Right lobe of liver (tissue), 6 donors: ENCODE measurements around the gene BCO2. TPM values are rescaled to one million over a fixed set of nuclear protein-coding genes. Genes with fewer than 3 reads are reported as not detected.
A peak's percentile ranks its signal among the peaks of the same experiment; 100 is the strongest.

Source experiments
- ATAC-seq, 4 donors: fragments of 200-7000 bp; cut with Tn5 transposase; one replicate each; pipeline ENCODE4 v1.9.1; 2020; ENCODE audit warnings: mild to moderate bottlenecking in 4 of 4, moderate library complexity in 4 of 4
- DNase-seq, 3 donors: peaks; one replicate each; pipeline ENCODE4 v3.0.0-alpha.2; 2020
- H3K27ac ChIP-seq, 3 donors: fragments of 200-600 bp; one replicate each; pipeline ENCODE4 v1.8.0; 2022
- H3K27me3 ChIP-seq, 2 donors: fragments of 200-600 bp; one replicate each; pipeline ENCODE4 v1.8.0; 2022
- H3K36me3 ChIP-seq, 4 donors: fragments of 200-600 bp; sonication (generic) in 1 of 4; one replicate each; pipeline versions ENCODE4 v1.5.1 to v1.8.0; 2017 to 2022; ENCODE audit warnings: control low read depth in 1 of 4
- H3K4me1 ChIP-seq, 4 donors: fragments of 200-600 bp; sonication (generic) in 1 of 4; one replicate each; pipeline versions ENCODE4 v1.5.1 to v1.8.0; 2017 to 2022; ENCODE audit warnings: control low read depth in 1 of 4
- H3K4me3 ChIP-seq, 3 donors: fragments of 200-600 bp; one replicate each; pipeline ENCODE4 v1.8.0; 2022
- H3K9me3 ChIP-seq, 4 donors: fragments of 200-600 bp; sonication (generic) in 1 of 4; one replicate each; pipeline versions ENCODE4 v1.5.1 to v1.8.0; 2017 to 2022; ENCODE audit warnings: control low read depth in 1 of 4
- POLR2A ChIP-seq: fragments of 450-650 bp; IDR thresholded peaks from one replicate; pipeline ENCODE4 v1.6.1; 2017; ENCODE audit warnings: antibody characterized with exemption, mild to moderate bottlenecking
- WGBS: methylation state at CpG from one replicate; pipeline ENCODE4 v1.1.6; 2018; ENCODE audit warnings: low coverage, low lambda C conversion rate; ENCODE audit not compliant: insufficient coverage; ENCODE audit errors: missing lambda C conversion rate; 5-methylcytosine and 5-hydroxymethylcytosine counted together
- intact Hi-C, 2 donors: fragments of 100-400 bp; cut with DNase I; formaldehyde crosslinking; loops; one replicate each; pipeline versions ENCODE4 v1.11.2 to v1.14.1; 2022
- total RNA-seq, 6 experiments: library from RNA; depleted of rRNA in 2 of 6; stranded (reverse); fragments of >200 nt in 2 of 6; fragmentation: NEBNext Ultra II Directional in 3 of 6; extraction: Animal tissue kit (Norgen Biotek cat#: 25700) in 3 of 6; gene quantifications; one replicate each; pipeline versions ENCODE4 v1.1.0 to v1.2.4, GENCODE V29; 2016 to 2023
- TF ChIP-seq, protein P1 (sequence below), 4 donors: fragments of 200-600 bp in 3 of 4; fragments of 450-650 bp in 1 of 4; IDR thresholded peaks; one replicate each; pipeline versions ENCODE4 v1.5.1 to v1.8.0; 2016 to 2022; ENCODE audit warnings: antibody characterized with exemption in 4 of 4, mild to moderate bottlenecking in 2 of 4
- donor health status: DM: no; HTN: yes; CAD: no.
- donor health status: DM: no; HTN: no; CAD: no.
- donor health status: DM: no; HTN: no; CAD: no.
- donor health status: DM: no; HTN: yes; CAD: no.
- donor health status: DM: no; HTN: yes; CAD: no.

Gene BCO2
- total RNA-seq, 6 experiments from 2014 or later, result 33.3 to 118 (median 75.5) TPM

DNA sequence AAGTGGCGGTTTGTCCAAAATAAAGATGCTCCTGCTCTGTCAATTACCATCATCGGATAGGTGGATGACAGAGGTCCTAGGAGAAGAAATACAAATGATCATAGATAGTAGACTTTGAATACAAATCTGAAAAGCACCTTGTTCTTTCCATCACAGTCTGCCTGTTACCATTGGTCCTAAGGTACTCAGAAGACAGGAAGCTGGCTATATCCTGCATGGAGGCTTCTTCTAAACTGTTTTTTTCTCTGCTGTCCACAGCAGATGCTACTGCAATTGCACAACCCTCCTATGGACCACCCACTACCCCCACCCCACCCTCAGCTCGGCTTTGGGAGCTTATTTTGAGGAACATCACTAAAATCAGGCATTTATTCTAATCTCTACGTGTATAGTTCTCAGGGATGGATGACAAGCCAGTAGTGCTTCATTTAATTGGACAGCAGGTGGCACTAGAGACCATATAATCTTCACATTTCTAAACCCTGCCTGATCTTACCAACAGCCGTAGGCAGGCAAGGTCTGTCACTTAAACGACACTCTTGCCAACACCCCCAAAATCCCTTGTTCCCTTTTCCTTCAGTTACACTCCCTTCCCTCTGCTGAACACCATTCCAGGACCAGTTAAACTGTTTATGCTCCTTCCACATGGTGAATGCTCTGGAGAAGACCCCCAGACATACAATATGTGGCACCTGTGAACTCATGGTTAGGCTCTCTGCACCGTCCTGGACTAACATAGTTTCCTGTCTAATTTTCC, 44.3 kb downstream of the BCO2 start:
- no peak for TF ChIP-seq POLR2A
- TF ChIP-seq, protein P1, sequence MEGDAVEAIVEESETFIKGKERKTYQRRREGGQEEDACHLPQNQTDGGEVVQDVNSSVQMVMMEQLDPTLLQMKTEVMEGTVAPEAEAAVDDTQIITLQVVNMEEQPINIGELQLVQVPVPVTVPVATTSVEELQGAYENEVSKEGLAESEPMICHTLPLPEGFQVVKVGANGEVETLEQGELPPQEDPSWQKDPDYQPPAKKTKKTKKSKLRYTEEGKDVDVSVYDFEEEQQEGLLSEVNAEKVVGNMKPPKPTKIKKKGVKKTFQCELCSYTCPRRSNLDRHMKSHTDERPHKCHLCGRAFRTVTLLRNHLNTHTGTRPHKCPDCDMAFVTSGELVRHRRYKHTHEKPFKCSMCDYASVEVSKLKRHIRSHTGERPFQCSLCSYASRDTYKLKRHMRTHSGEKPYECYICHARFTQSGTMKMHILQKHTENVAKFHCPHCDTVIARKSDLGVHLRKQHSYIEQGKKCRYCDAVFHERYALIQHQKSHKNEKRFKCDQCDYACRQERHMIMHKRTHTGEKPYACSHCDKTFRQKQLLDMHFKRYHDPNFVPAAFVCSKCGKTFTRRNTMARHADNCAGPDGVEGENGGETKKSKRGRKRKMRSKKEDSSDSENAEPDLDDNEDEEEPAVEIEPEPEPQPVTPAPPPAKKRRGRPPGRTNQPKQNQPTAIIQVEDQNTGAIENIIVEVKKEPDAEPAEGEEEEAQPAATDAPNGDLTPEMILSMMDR (IDR thresholded peaks at IDR 0.05), result peak; percentile 64 to 96 (median 77)
- peak; percentile 72 to 84 (median 75) for ATAC-seq
- H3K27ac ChIP-seq, result peak overlapping the region in 2 of 3 donors; percentile 82 to 96
- H3K4me3 ChIP-seq, result no peak overlapping the region
- no peaks in the 10 kb centered on the region for H3K36me3 ChIP-seq
- DNase-seq, result no peak
- 33% methylated on average over 7 of the region's 7 CpGs for WGBS
- intact Hi-C loops, result loop anchor here (2.0 to 5.0 kb wide), 2 partner anchors 61 to 63 kb away; no protein-coding TSS in a partner anchor
- H3K9me3 ChIP-seq, result no peaks in the 10 kb centered on the region
- H3K27me3 ChIP-seq, result no peaks in the 10 kb centered on the region
- H3K4me1 ChIP-seq, result peaks cover 0 to 78% (median 36%) of the 10 kb centered on the region in 4 donors

DNA sequence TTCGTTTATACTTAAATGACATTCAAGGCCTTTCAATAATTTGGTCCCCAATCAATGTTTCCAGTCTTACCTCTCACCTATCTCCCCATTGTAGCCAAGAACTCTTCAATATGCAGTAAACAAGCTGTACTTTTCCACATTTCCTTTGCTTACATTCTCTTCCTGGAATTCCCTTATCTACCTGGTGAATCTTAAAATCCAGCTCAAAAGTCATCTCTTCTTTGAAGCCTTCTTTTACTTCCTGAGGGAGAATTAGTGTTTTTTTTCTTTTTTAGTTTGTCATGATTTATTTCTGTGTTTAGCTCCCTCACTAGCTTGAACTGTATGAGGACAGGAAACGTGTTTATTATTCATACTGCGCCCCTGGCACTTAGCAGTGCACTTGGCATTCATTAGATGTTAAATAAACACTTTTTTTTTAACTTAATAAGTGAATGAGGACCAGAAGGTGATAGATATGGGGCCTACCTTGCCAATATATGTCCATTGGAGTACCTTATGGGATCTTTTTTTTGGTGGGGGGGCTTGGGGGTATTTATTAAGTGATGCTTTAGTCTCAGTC, 46.0 kb downstream of the BCO2 start:
- peak overlapping the region; percentile 72 to 89 (median 82) for H3K27ac ChIP-seq

DNA sequence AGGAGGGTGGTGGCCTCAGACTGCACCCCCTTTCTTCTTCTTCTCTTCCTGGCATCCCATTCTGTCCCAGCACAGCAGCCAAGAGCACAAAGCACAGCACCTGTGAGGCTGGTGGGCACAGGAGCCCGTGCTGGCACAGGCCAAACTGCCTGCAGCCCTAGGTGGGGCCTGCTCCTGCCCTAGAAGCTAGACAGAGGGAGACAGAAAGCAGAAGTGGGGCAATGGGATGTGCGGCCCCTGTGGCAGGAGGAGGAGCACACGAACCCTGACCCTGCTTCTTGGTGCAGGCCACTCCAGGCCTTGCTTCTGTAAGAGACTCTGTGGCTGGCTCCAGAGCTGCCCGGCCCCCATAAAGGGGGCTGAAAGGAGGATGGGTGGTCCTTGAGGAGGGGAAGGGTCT, 47.0 kb downstream of the BCO2 start:
- intact Hi-C loops, result no loop called here
- no peak for ATAC-seq
- H3K4me1 ChIP-seq, result peaks cover 0 to 56% (median 29%) of the 10 kb centered on the region in 4 donors

More for the DNA sequence above, 46.0 kb downstream of the BCO2 start:
- TF ChIP-seq POLR2A, result no peak
- TF ChIP-seq, protein P1 (IDR thresholded peaks at IDR 0.05), result no peak
- WGBS, result 18% methylated on average over 3 of the region's 3 CpGs
- no peaks in the 10 kb centered on the region for H3K27me3 ChIP-seq
- intact Hi-C loops, result no loop called here
- H3K9me3 ChIP-seq, result no peaks in the 10 kb centered on the region
- H3K36me3 ChIP-seq, result no peaks in the 10 kb centered on the region
- H3K4me3 ChIP-seq, result no peak overlapping the region
- DNase-seq (no peak), ATAC-seq (peak in 1 of 4 donors; percentile 3)
- peaks cover 0 to 61% (median 31%) of the 10 kb centered on the region in 4 donors for H3K4me1 ChIP-seq

DNA sequence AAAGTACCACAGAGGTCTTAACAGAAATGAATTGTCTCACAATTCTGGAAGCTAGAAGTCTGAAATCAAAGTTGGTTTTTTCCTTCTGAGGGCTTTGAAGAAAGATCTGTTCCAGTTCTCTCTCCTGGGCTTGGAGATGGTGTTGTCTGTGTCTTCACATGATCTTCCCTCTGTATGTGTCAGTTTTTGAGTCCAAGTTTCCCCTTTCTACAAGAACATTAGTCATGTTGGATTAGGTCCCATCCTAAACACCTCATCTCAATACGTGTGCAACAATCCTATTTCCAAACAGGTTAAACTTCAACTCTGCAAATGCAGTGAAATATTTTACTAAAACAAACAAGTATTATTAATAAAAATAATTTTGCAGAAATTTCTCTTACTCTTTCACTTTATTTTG, 47.8 kb downstream of the BCO2 start:
- H3K9me3 ChIP-seq, result no peaks in the 10 kb centered on the region
- TF ChIP-seq, protein P1 (IDR thresholded peaks at IDR 0.05), result no peak
- TF ChIP-seq POLR2A, result no peak
- H3K27ac ChIP-seq, result peak overlapping the region; percentile 72 to 89 (median 82)
- no peaks in the 10 kb centered on the region for H3K36me3 ChIP-seq
- H3K4me1 ChIP-seq, result peaks cover 0 to 57% (median 26%) of the 10 kb centered on the region in 4 donors
- ATAC-seq (peak in 1 of 4 donors; percentile 15), DNase-seq (no peak)
- 17% methylated on average over 1 of the region's 1 CpG for WGBS
- intact Hi-C loops, result no loop called here
- no peak overlapping the region for H3K4me3 ChIP-seq
- no peaks in the 10 kb centered on the region for H3K27me3 ChIP-seq

More for the DNA sequence above, 47.0 kb downstream of the BCO2 start:
- no peak for TF ChIP-seq POLR2A
- TF ChIP-seq, protein P1 (IDR thresholded peaks at IDR 0.05), result no peak
- Histone ChIP-seq H3K27ac (peak overlapping the region; percentile 72 to 89 (median 82)), H3K4me3 (no peak overlapping the region), H3K27me3 (no peaks in the 10 kb centered on the region), H3K9me3 (no peaks in the 10 kb centered on the region), H3K36me3 (no peaks in the 10 kb centered on the region)
- WGBS, result 40% methylated on average over 2 of the region's 4 CpGs
- DNase-seq, result no peak
